ENCODE results near the gene COQ5.

DNA sequence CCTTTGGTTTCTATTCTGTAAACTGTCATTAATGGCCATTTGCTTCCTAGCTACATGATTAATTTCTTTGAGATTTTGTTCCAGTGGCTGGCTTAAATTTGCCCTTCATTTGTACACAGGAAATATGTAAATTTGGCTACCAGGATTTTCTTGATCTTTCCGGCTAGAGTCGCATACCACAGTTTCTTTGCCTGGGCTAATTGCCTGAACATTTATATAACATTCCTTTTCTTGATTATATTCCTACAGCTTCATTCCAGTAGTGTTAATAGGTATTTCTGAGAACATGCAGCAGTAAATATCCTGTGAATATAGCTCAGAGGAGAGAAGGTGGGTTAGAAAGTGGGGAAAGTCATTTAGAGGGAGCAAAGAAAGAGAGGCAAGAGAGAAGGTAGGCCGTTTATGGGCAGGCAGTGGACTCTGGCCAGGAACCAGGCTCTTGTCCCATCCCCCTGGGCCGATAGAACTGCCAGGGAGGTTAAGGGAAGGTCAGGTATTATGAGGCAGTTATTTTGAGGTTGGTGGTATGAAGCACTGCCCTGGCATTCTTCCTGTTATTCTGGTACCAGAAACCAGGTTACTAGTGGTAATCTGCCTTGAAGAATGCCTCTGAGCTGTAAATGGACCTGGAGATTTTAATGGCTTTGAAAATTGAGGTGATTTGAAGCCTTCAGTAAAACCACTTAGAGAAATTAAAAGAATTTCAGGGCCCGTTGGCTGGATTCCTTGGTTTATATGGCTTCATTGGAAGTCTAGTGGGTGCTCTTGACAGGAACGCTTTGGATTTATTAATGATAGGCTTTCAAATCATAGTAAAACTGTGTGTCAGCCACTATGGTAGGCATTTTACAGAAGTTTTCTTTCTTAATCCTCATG, 9.6 kb upstream of the COQ5 start:
- TF ChIP-seq ZNF837 (tag by site-specific recombination; IDR thresholded peaks at IDR 0.05) = no peak
- no peak for TF ChIP-seq ZNF530 (tag by site-specific recombination; IDR thresholded peaks at IDR 0.05; ENCODE audit: low read depth)
- TF ChIP-seq KLF10 (tag by site-specific recombination; IDR thresholded peaks at IDR 0.05) = no peak
- TF ChIP-seq, protein P1, sequence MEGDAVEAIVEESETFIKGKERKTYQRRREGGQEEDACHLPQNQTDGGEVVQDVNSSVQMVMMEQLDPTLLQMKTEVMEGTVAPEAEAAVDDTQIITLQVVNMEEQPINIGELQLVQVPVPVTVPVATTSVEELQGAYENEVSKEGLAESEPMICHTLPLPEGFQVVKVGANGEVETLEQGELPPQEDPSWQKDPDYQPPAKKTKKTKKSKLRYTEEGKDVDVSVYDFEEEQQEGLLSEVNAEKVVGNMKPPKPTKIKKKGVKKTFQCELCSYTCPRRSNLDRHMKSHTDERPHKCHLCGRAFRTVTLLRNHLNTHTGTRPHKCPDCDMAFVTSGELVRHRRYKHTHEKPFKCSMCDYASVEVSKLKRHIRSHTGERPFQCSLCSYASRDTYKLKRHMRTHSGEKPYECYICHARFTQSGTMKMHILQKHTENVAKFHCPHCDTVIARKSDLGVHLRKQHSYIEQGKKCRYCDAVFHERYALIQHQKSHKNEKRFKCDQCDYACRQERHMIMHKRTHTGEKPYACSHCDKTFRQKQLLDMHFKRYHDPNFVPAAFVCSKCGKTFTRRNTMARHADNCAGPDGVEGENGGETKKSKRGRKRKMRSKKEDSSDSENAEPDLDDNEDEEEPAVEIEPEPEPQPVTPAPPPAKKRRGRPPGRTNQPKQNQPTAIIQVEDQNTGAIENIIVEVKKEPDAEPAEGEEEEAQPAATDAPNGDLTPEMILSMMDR (tag by site-specific recombination; IDR thresholded peaks at IDR 0.05) = no peak
- no peak for TF ChIP-seq ZNF560 (tag by site-specific recombination; IDR thresholded peaks at IDR 0.05; ENCODE audit: borderline replicate concordance)
- TF ChIP-seq, protein P2, sequence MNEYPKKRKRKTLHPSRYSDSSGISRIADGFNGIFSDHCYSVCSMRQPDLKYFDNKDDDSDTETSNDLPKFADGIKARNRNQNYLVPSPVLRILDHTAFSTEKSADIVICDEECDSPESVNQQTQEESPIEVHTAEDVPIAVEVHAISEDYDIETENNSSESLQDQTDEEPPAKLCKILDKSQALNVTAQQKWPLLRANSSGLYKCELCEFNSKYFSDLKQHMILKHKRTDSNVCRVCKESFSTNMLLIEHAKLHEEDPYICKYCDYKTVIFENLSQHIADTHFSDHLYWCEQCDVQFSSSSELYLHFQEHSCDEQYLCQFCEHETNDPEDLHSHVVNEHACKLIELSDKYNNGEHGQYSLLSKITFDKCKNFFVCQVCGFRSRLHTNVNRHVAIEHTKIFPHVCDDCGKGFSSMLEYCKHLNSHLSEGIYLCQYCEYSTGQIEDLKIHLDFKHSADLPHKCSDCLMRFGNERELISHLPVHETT (tag by site-specific recombination; IDR thresholded peaks at IDR 0.05) = no peak
- TF ChIP-seq ZNF274 (IDR thresholded peaks at IDR 0.05; ENCODE audit: low read length) = no peak
- no peak for TF ChIP-seq ZNF274 (tag by site-specific recombination; IDR thresholded peaks at IDR 0.05; ENCODE audit: borderline replicate concordance)
- no peak for TF ChIP-seq ZNF133 (tag by site-specific recombination; IDR thresholded peaks at IDR 0.05)
- TF ChIP-seq ZBTB7A (tag by site-specific recombination; IDR thresholded peaks at IDR 0.05; ENCODE audit: low read depth) = no peak
